Keratinocyte (primary cell): ENCODE results near the gene DYNLRB2.

ENCODE experiments used
- CTCF ChIP-seq, 3 experiments: IDR thresholded peaks in 1 of 3; conservative IDR thresholded peaks in 1 of 3; optimal IDR thresholded peaks in 1 of 3; 2 replicates in 2 of 3; 3 replicates in 1 of 3; pipeline versions ENCODE3 to v1.5.1; 2011; ENCODE audit warnings: low read length in 3 of 3, mild to moderate bottlenecking in 3 of 3, moderate library complexity in 2 of 3, control low read depth in 1 of 3, inconsistent platforms in 1 of 3; ENCODE audit not compliant: insufficient read depth in 2 of 3; ENCODE audit errors: extremely low read depth in 1 of 3
- EZH2 ChIP-seq: IDR thresholded peaks from one replicate; pipeline ENCODE4 v1.6.1; 2012; ENCODE audit warnings: inconsistent platforms, mild to moderate bottlenecking, low read length, moderate library complexity

- TF ChIP-seq CTCF (optimal IDR thresholded peaks at IDR 0.05 in 1 of 3, IDR thresholded peaks at IDR 0.05 in 1 of 3, conservative IDR thresholded peaks at IDR 0.05 in 1 of 3; ENCODE audit: extremely low read depth in 1 of 3, insufficient read depth in 2 of 3, low read length in 3 of 3) (no peak), EZH2 (no peak)
Observed at GRCh38 chr16:80573700-80574120, 32.9 kb downstream of the DYNLRB2 start.
